Stimulated activated CD4-positive, alpha-beta T cell treated with anti-CD3 and anti-CD28 coated beads, Interleukin-15, amount 100 ng/mL, for 24 hours (primary cell): Measurements from ENCODE around the gene PRR19.

ENCODE experiments used
- DNase-seq: peaks from one replicate; pipeline ENCODE4 v3.0.0-alpha.2; 2020

Gene PRR19

GRCh38 chr19:42284591-42285341, 17.2 kb upstream of the PRR19 start:
- peak; percentile 41 for DNase-seq

- DNase-seq: no peak
Measured at GRCh38 chr19:42285541-42285941, 16.4 kb upstream of the PRR19 start.

GRCh38 chr19:42285988-42286348, 16.0 kb upstream of the PRR19 start:
- DNase-seq: no peak

GRCh38 chr19:42286349-42287016, 15.4 kb upstream of the PRR19 start:
- DNase-seq: no peak

GRCh38 chr19:42287017-42287826, 14.7 kb upstream of the PRR19 start:
- no peak for DNase-seq

- DNase-seq: no peak
Measured at GRCh38 chr19:42287827-42288107, 14.2 kb upstream of the PRR19 start.

GRCh38 chr19:42288387-42288786, 13.5 kb upstream of the PRR19 start:
- DNase-seq: no peak

- DNase-seq: no peak
Measured at GRCh38 chr19:42288881-42289555, 12.9 kb upstream of the PRR19 start.

- DNase-seq: no peak
Measured at GRCh38 chr19:42289556-42290041, 12.3 kb upstream of the PRR19 start.

GRCh38 chr19:42290136-42290522, 11.8 kb upstream of the PRR19 start:
- no peak for DNase-seq

GRCh38 chr19:42290523-42291434, 11.2 kb upstream of the PRR19 start:
- peak; percentile 60 for DNase-seq

- DNase-seq: no peak
Measured at GRCh38 chr19:42291435-42291810, 10.5 kb upstream of the PRR19 start.

- DNase-seq: no peak
Measured at GRCh38 chr19:42292042-42292960, 9.6 kb upstream of the PRR19 start.

- no peak for DNase-seq
Measured at GRCh38 chr19:42292963-42293362, 9.0 kb upstream of the PRR19 start.

- DNase-seq: no peak
Measured at GRCh38 chr19:42293540-42293939, 8.4 kb upstream of the PRR19 start.

- DNase-seq: no peak
Measured at GRCh38 chr19:42293948-42294347, 8.0 kb upstream of the PRR19 start.

GRCh38 chr19:42294471-42295137, 7.3 kb upstream of the PRR19 start:
- no peak for DNase-seq

GRCh38 chr19:42295342-42295741, 6.6 kb upstream of the PRR19 start:
- no peak for DNase-seq

- peak; percentile 92 for DNase-seq
Measured at GRCh38 chr19:42295831-42296525, 6.0 kb upstream of the PRR19 start.

- no peak for DNase-seq
Measured at GRCh38 chr19:42297039-42297438, 4.9 kb upstream of the PRR19 start.
